ENCODE measurements around the gene SNRPA. TPM values are rescaled to one million over a fixed set of nuclear protein-coding genes. Genes with fewer than 3 reads are reported as not detected.
A peak's percentile ranks its signal among the peaks of the same experiment; 100 is the strongest.
"Not testable (repeated sequence)": the region's sequence is repeated elsewhere in the genome, so short reads cannot be mapped to it uniquely, and the experiment has no call there.

Gene SNRPA
- total RNA-seq, 1 donor from 2014 or later, result 21.0 TPM

DNA sequence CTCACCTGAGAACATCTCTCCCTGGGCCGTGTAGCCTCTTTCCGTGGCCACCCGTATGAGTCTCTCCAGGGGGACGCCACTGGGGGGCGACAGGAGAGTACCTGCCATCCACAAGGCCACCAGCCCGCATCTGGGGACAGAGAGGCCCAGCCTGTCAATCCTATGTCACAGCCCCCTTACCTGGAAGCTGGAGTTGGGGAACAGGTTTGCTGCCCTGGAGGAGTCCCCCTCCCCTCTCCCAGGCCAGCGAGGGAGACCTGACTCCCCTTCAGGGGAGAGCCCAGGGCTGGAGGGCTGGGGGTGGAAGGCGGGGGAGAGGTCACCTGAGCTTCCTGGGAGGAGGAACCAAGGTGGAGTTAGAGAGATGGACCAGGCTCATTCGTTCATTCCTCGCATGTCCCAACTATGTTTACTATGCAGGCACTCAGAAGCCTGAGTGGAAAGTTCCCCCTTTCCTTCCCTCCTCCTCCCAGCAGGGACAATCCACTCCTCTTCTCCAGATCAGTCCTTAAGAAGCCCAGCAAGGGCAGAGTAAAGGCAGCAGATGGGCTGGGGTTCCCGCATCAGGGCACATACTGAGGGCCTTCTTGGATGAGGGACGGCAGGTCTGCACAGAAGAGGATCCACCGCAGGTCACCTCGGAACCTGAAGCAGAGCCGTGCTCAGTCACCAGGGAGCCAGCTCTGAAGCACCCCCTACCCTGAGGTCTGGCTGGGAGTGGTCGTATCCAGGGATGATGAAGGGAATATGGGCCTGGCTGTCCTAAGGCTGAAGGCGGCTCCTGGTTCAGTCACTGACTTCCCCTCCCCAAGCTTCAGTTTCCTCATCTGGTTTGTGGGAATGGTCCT, 6.2 kb upstream of the SNRPA start:
- peak in 1 of 2 donors; percentile 58 for DNase-seq (ENCODE audit: low read depth in 2 of 2)

DNA sequence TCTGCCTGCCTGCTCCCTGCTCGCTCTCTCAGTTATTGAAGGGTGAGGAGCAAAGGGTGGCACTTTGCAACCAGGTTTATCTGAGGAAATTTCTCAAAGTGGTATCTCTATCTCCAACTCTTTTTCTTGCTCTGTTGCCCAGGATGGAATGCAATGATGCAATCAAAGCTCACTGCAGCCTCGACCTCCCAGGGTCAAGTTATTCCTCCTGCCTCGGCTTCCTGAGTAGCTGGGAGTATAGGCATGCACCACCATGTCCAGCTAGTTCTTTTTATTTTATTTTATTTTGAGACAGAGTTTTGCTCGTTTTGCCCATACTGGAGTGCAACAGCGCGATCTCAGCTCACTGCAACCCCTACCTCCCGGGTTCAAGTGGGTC, 5.6 kb upstream of the SNRPA start:
- DNase-seq (ENCODE audit: low read depth in 2 of 2), result peak; percentile 40 to 42

DNA sequence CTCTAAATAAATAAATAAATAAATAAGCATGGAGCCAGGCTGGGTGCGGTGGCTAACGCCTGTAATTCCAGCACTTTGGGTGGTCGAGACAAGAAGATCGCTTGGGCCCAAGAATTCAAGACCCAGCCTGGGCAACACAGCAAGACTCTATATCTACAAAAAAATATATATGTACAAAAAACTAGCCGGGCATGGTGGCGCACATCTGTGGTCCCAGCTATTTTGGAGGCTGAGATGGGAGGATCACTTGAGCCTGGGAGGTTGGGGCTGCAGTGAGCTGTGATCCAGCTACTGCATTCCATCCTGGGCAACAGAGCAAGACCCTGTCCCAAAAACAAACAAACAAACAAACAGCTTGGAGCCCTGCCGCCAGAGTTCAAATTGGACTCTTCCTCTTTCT, 3.5 kb upstream of the SNRPA start:
- DNase-seq (ENCODE audit: low read depth in 2 of 2), result no peak

DNA sequence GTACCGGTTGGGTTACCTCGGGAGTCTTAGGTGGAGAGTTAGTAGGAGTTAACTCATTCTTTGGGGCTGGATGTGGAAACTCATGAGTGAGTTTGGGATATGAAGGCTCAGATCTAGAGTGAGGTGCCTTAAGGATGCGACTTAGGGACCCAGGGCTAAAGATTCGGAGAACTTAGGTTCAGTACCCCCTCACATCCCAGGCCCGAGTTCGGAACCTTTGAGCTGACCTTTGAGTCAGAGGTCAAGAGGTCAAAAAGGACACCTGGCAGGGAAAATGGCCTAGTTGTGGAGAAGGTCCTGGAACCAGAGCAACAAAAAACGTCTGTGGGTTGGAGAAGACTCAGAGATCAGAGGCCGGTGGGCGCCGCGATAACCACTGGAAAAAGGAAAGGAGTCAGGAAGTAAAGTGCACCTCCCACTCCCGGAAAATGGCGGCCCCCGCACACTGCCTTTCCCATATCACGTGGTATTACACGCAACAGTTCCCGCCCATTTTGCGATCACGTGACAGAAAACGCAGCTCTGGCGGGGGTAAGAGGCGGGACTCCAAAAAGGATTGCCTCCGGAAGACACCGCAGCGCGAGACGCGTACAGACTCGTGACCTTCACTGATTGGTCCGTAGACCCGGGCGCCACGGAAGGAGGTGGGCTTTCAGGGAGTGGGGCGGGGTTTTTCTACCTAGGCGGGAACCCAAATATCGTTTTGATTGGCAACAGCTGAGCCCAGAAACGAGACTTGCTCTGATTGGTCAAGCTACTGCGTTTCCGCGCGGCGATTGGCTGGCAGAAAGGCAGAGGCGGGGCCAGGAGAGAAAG, 737 bp upstream of the SNRPA start, which contains the start of gene ACTMAP:
TSS of gene ACTMAP (minus strand) at position 420 of the 816 bp plus-strand sequence. CDS start 674 bp downstream, outside the sequence.
- DNase-seq (ENCODE audit: low read depth in 2 of 2), result peak; percentile 100

DNA sequence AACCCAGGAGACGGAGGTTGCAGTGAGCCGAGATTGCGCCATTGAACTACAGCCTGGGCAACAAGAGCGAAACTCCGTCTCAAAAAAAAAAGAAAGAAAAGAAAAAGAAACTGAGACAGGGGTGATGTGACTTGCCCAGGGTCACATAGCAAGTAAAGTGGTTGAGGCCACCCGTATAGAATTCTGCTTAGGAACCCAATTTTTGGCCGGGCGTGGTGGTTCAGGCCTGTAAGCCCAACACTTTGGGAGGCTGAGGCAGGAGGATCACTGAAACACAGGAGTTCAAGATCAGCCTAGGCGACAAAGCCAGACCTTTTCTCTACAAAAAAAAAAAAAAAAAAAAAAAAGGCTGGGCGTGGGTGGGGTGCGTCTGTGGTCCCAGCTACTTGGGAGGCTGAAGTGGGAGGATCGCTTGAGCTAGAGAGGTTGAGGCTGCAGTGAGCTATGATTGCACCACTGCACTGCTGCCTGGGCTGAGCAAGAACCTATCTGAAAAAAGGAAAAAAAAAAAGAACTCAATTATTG, 1.3 kb downstream of the SNRPA start:
- no peak for DNase-seq (ENCODE audit: low read depth in 2 of 2)

DNA sequence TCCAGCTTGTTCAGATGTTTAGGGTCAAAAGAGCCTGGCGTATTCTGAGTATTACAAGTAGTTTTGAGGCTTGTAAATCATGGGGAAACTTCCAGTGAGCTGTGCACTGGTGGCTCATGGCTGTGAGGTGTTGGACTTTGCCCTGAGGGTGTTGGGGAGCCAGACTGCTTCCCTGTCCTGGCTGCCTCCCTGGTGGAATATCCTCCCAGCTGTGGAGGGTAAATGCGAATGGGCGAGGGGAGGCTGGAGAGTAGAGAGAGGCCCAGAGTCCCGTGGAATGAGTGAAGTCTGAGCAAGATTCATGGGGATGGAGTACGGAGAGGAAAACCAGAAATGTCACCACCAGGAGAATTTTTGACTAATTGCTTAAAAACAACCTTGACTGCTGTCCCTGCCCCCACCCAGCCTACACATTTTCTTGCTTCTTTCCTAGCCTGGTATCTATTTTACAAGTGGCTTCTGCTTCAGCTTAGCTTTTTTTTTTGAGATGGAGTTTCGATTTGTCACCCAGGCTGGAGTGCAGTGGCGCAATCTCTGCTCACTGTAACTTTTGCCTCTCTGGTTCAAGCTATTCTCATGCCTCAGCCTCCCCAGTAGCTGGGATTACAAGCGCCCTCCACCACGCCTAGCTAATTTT, 3.7 kb downstream of the SNRPA start:
- no peak for DNase-seq (ENCODE audit: low read depth in 2 of 2)

DNA sequence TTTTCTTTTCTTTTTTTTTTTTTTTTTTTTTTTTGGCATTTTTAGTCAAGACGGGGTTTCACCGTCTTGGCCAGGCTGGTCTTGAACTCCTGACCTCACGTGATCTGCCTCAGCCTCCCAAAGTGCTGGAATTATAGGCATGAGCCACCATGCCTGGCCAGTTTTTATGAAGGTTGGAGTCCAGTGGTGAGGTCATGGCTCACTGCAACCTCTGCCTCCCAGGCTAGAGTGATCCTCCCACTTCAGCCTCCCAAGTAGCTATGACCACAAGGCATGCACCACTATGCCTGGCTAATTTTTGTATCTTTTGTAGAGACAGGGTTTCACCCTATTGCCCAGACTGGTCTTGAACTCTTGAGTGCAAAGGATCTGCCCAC, 4.2 kb downstream of the SNRPA start:
- no peak for DNase-seq (ENCODE audit: low read depth in 2 of 2)

DNA sequence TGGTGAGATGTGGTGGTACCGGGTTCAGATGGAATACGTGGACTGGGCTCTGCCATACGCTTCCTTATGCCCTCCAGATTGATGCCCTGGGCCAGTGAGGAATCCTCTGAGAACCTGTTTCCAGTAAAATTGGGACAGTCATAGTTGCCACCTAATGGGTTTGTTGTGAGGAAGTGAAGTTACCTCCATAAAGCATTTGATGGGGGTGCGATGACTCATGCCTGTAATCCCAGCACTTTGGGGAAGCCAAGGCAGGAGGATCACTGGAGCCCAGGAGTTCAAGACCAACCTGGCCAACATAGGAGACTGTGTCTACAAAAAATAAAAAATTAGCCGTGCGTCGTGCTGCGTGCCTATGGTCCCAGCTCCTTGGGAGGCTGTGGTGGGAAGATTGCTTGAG, 4.8 kb downstream of the SNRPA start:
- no peak for DNase-seq (ENCODE audit: low read depth in 2 of 2)

DNA sequence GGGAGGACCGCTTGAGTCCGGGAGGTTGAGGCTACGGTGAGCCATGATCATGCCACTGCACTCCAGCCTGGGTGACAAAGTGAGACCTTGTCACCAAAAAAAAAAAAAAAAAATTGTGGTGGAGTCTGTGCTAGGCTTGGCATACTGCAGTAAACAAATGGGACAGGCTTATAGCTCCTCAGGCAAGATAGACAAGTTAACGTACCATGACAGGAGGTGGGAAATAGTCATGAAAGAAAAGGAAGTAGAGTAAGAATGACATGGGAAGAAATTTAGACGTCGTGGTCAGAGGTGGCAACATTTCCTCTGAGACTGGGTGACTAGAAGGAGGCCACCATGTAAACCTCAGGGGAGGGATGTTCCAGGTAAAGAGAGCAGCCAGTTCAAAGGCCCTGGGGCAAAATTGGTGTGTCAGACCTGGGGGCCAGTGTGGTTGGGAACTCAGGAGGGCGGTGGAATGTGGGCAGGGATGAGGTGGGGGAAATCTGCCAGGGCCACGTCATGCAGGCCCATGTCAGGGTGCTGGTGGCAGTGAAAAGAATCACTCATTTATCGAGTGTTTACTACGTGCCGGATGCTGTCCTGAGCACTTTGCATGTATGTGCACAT, 5.6 kb downstream of the SNRPA start:
- no peak for DNase-seq (ENCODE audit: low read depth in 2 of 2)

DNA sequence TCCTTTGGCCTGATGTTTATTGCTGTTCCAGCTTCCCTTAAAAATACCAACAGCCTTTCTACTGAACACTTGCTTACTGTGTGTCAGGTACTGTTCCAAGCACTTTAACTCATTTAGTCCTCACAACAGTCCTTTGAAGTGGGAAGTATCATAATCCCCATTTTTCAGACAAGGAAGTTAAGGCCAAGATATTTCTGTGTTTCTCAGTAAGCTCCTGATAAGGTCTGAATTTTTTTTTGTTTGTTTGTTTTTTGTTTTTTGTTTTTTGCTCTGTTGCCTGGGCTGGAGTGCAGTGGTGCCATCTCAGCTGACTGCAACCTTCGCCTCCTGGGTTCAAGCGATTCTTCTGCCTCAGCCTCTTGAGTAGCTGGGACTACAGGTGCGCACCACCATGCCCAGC, 7.5 kb downstream of the SNRPA start:
- no peak for DNase-seq (ENCODE audit: low read depth in 2 of 2)

DNA sequence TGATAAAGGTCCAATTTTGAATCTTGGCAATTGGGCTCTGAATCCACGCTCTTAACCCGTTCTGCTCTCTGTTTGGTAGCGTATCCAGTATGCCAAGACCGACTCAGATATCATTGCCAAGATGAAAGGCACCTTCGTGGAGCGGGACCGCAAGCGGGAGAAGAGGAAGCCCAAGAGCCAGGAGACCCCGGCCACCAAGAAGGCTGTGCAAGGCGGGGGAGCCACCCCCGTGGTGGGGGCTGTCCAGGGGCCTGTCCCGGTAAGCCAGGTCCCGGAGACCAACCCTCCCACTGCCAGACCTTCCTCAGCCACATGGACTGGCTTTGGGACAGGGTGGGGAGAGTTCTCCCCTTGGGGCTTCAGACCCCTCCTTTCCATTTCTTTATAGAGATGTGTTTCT, 8.3 kb downstream of the SNRPA start:
- DNase-seq (ENCODE audit: low read depth in 2 of 2), result no peak

DNA sequence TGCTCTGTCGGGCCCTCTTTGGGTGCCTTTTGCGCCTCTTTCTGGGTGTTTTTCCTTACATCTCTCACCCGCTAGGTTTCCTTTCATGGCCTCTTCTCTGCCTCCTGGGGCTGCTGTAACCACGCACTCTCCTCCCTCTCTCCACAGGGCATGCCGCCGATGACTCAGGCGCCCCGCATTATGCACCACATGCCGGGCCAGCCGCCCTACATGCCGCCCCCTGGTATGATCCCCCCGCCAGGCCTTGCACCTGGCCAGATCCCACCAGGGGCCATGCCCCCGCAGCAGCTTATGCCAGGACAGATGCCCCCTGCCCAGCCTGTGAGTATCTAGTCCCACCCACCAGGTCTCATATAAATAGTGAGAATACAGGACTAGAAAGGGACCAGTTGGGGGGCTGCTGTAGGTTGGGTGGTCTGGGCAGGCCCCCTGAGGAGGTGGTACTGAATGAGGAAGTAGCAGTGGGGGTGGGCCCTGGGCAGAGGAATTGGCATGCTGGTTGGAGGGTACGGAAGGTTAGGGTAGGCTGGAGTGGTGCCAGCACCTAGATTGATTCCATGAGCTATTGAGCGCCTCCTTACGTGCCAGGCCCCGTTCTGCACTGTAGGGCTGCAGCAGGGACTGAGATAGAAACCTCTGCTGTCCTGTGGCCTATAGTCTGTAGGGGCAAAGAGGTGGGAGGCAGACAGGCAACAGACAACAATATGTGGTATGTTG, 11.9 kb downstream of the SNRPA start:
- DNase-seq (ENCODE audit: low read depth in 2 of 2), result no peak

DNA sequence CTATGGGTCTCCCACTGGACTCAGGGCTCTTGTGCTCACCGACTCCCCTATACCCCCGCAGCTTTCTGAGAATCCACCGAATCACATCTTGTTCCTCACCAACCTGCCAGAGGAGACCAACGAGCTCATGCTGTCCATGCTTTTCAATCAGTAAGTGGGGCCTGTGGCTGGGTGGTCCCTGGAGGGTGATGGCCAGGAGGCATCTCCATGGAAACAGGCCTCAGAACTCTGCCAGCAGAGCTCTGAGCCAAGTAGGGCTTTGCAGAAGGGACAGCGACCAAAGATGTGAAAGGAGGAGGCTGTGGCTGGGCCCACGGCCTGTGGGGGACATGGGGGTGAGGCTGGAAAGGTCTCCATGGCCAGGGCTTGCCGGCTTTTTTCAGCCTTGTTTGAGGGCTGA, 12.5 kb downstream of the SNRPA start:
- DNase-seq (ENCODE audit: low read depth in 2 of 2), result no peak

DNA sequence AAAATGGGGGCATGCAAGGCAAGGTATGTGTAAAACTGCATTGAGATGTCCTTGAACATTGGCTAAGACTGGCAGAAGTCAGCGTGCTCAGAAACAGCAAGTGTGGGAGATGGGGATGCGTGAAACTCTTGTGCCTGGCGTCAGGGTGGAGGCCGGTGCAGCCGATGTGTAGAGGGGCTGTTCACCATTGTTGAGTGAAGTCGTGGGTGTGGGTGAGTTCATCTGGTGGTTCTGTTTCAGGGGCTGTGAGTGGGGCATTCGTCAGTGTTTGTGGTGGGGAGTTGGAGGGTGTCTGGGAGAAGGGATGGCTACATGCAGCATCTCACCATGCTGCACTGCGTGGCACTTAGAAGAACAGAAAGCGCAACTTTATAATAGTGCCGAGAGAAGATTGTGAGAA, 13.0 kb downstream of the SNRPA start:
- no peak for DNase-seq (ENCODE audit: low read depth in 2 of 2)

DNA sequence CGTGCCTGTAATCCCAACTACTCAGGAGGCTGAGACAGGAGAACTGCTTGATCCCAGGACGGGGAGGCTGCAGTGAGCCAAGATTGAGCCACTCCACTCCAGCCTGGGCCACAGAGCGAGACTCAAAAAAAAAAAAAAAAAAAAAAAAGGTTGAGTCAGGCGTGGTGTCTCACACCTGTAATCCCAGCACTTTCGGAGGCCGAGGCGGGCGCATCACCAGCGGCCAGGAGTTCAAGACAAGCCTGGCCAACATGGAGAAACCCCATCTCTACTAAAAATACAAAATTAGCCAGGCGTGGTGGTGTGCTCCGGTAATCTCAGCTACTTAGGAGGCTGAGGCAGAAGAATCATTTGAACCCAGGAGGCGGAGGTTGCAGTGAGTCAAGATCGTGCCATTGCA, 15.4 kb downstream of the SNRPA start:
- DNase-seq (ENCODE audit: low read depth in 2 of 2), result not testable (repeated sequence)

DNA sequence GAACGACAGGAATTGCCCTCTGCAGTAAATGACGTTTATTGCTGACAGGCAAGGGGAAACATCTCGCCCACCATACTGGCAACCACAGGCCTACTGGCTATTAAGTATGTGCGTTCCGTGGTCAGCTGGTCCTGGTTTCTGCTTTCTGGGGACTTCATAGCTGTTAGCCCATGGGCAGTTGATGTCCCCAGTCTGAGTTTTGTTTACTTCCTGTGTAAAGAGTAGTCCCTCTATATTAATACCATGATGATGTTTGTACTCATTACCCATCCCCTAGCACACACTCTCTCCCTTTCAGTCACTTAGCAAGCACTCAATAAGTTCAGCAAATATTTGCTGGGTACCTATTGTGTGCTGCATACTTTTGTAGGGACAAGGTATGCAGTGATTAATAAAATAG, 17.9 kb downstream of the SNRPA start:
- no peak for DNase-seq (ENCODE audit: low read depth in 2 of 2)

DNA sequence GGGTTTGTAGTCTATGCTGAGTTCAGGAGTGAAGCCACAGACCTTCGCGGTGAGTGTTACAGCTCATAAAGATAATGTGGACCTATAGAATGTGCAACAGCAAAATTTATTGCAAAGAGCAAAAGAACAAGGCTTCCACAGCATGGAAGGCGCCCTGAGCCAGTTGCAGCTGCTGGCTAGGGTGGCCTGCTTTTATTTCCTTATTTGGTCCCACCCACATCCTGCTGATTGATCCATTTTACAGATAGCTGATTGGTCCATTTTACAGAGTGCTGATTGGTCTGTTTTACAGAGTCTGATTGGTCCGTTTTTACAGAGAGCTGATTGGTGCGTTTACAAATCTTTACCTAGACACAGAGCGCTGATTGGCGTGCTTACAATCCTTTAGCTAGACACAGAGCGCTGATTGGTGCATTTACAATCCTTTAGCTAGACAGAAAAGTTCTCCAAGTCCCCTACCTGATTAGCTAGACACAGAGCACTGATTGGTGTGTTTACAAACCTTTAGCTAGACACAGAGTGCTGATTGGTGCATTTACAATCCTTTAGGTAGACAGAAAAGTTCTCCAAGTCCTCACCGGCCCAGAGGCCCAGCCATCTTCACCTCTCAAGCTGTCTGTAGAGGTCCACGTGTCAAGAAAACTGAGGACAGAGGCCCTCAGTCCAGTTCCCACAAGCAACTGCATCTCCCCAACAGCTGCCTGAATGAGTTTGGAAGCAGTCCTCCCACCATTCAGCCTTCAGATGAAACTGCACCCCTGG, 20.3 kb downstream of the SNRPA start:
- peak in 1 of 2 donors; percentile 17 for DNase-seq (ENCODE audit: low read depth in 2 of 2)

DNA sequence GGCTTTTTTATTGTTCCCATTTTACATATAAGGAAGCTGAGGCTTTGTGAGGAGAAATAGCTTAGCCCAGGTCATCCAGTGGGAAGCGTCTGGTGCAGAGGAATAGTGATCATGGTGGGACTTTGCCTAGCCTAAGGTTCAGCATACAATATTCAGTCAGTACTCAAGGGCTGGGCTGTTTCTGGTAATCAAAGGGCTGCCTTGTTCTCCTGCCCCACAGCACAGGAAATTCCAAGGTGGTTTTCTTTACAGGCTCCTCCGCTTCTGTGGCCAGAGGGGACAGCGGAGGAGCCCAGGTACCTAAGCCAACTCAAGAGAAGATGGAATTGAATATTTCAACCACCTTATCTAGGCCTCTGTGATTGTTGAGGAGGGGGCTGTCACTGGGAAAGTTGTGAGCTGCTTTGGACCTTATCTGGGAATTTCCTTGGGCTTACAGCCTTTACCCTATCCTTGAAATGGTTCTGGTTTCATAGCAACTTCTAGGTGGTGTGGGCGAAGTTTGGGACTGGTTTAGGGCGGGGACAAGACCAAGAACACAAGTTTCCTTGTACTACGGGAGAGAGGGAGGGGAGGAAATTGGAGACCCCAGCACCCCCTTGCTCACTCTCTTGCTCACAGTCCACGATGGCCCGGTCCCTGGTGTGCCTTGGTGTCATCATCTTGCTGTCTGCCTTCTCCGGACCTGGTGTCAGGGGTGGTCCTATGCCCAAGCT, 24.1 kb downstream of the SNRPA start, which contains the start of gene MIA:
TSS of gene MIA (plus strand) at position 606 of the 716 bp plus-strand sequence. CDS start at position 628, 22 bp downstream.
- no peak for DNase-seq (ENCODE audit: low read depth in 2 of 2)

DNA sequence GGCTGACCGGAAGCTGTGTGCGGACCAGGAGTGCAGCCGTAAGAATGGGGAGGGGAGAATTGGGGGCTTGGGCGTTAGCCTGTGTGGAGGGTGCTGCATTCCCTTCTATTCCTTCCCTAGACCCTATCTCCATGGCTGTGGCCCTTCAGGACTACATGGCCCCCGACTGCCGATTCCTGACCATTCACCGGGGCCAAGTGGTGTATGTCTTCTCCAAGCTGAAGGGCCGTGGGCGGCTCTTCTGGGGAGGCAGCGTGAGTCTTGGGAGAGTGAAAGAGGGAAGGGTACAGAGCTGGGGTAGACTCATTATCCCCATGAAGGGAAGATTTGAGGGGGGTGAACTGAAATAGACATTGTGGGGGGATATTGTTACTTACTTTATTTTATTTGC, 24.6 kb downstream of the SNRPA start:
- DNase-seq (ENCODE audit: low read depth in 2 of 2), result no peak
